Erythroblast (primary cell): ENCODE data around the gene CORO1C.

Experiments used
- DNase-seq, 2 experiments: peaks; one replicate each; lab custom pipeline; 2025; lab: John Stamatoyannopoulos, UW
- GATA1 ChIP-seq: IDR thresholded peaks from 2 replicates; pipeline ENCODE4 v1.6.1; 2011; ENCODE audit warnings: low read depth, mild to moderate bottlenecking, control low read depth, low read length, moderate library complexity
- POLR2A ChIP-seq: IDR thresholded peaks from 2 replicates; pipeline ENCODE4 v1.6.1; 2011; ENCODE audit warnings: mild to moderate bottlenecking, low read length

Gene CORO1C

GRCh38 chr12:108597559-108598471 lies 133.5 kb downstream of the CORO1C start, which contains the start of gene TMEM119:
Gene TMEM119, minus strand, starts transcription at chr12:108598084. Its CDS starts 5,701 bp downstream, at chr12:108592383.
- DNase-seq, result no peak

GRCh38 chr12:108596854-108597558 lies 134.3 kb downstream of the CORO1C start:
- TF ChIP-seq GATA1 (no peak), POLR2A (no peak)
- no peak for DNase-seq

More at GRCh38 chr12:108597559-108598471, 133.5 kb downstream of the CORO1C start, which contains the start of gene TMEM119:
- TF ChIP-seq GATA1 (no peak), POLR2A (no peak)

GRCh38 chr12:108595711-108596647 lies 135.3 kb downstream of the CORO1C start:
- no peak for TF ChIP-seq POLR2A
- TF ChIP-seq GATA1, result no peak
- no peak for DNase-seq
